ENCODE data around the gene HNRNPL.

The HNRNPL gene

DNA sequence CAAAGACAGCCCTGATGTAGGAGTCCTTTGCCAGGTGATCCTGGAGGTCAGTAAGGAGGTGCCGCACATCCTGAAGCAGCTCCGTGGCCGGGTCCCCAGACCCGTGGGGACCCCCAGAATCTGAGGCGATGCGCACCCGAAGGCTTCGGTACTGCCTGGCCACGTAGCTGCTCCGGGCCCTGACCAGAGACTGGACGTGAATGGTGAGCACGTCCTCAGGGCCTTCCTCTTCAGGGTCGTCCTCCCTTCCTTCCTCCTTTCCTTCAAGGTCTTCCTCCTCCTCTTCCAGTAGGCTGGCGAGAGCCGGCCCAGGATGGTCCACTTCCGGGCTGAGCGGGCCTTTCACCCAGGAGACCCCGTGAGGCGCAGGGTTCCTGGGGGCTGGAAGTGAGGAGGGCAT lies 20.8 kb upstream of the HNRNPL start:
- Histone ChIP-seq H3K9ac (ENCODE audit: low read depth, low read length) (no peak overlapping the region), H3K4me3 (ENCODE audit: low read depth in 1 of 2, low read length in 2 of 2) (no peak overlapping the region), H3K9me3 (ENCODE audit: insufficient read depth, low read length, severe bottlenecking) (no peaks in the 10 kb centered on the region), H3K79me2 (ENCODE audit: insufficient read depth, low read length) (no peaks in the 10 kb centered on the region), H2AFZ (ENCODE audit: low read depth, low read length) (0 out of 2 replicates have a peak overlapping the region, but pooled peaks have one; percentile 91), H3K4me2 (ENCODE audit: insufficient read depth, low read length) (peak overlapping the region; percentile 86; the same call in 1 of the 2 replicates), H3K27me3 (ENCODE audit: insufficient read depth, low read length, poor library complexity) (no peaks in the 10 kb centered on the region), H3K36me3 (ENCODE audit: insufficient read depth, low read length) (no peaks in the 10 kb centered on the region), H3K27ac (ENCODE audit: low read length) (no peak overlapping the region), H3K4me1 (ENCODE audit: insufficient read depth, low read length) (peaks cover 16% of the 10 kb centered on the region), H4K20me1 (ENCODE audit: insufficient read depth, low read length) (no peaks in the 10 kb centered on the region)
- DNase-seq (no peak), ATAC-seq (ENCODE audit: insufficient read depth, low read depth) (no peak)
- no peak for TF ChIP-seq EZH2 (IDR thresholded peaks at IDR 0.05; ENCODE audit: borderline replicate concordance, low read depth, low read length, severe bottlenecking)
- TF ChIP-seq, protein P1, sequence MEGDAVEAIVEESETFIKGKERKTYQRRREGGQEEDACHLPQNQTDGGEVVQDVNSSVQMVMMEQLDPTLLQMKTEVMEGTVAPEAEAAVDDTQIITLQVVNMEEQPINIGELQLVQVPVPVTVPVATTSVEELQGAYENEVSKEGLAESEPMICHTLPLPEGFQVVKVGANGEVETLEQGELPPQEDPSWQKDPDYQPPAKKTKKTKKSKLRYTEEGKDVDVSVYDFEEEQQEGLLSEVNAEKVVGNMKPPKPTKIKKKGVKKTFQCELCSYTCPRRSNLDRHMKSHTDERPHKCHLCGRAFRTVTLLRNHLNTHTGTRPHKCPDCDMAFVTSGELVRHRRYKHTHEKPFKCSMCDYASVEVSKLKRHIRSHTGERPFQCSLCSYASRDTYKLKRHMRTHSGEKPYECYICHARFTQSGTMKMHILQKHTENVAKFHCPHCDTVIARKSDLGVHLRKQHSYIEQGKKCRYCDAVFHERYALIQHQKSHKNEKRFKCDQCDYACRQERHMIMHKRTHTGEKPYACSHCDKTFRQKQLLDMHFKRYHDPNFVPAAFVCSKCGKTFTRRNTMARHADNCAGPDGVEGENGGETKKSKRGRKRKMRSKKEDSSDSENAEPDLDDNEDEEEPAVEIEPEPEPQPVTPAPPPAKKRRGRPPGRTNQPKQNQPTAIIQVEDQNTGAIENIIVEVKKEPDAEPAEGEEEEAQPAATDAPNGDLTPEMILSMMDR (IDR thresholded peaks at IDR 0.05; ENCODE audit: borderline replicate concordance, extremely low read depth, low read length, poor library complexity, severe bottlenecking), result no peak

DNA sequence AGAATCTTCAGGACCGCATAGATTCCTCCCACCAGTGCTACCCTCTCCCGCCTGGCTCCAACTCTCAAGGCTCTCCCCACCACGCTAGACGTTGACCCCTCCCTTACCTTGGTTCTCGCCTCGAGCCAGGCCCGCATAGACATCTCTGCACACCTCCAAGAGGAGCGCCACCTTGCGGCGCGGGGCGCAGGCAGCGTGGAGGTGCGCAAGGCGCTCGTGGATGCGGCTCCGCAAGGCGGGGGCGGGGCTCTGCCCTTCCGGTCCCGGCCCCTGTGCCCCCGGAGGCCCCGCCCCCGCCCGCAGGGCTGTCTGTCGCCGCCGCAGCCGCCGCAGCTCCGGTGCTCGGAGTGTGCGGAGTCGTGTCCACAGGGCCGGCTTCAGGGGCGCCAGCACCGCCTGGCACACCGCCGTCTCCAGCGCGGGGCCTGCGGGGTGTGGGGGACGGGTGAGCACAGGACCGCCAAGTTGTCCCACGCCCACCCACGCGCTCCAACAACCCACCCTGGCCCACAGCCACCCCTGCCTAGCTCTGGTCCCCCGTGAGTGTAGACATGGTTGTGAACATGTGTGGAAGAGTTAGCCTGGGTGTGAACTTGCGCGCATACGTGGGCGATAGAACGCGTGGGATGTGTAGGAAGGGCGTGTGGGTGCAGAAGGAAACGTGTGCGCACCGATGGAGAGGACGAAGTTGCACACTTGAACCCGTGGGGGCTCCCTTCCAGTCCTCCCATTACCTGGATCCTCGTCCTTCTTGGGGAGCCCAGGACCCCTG lies 20.2 kb upstream of the HNRNPL start:
- peak overlapping the region; percentile 91 for H2AFZ ChIP-seq (ENCODE audit: low read depth, low read length)
- no peak overlapping the region for H3K27ac ChIP-seq (ENCODE audit: low read length)
- H3K79me2 ChIP-seq (ENCODE audit: insufficient read depth, low read length), result no peaks in the 10 kb centered on the region
- H3K36me3 ChIP-seq (ENCODE audit: insufficient read depth, low read length), result no peaks in the 10 kb centered on the region
- peak; percentile 92 for ATAC-seq (ENCODE audit: insufficient read depth, low read depth)
- peak; percentile 82 for DNase-seq
- peaks cover 16% of the 10 kb centered on the region for H3K4me1 ChIP-seq (ENCODE audit: insufficient read depth, low read length)
- H3K27me3 ChIP-seq (ENCODE audit: insufficient read depth, low read length, poor library complexity), result no peaks in the 10 kb centered on the region
- peak overlapping the region; percentile 36; the same call in 1 of the 2 replicates for H3K9ac ChIP-seq (ENCODE audit: low read depth, low read length)
- H3K9me3 ChIP-seq (ENCODE audit: insufficient read depth, low read length, severe bottlenecking), result no peaks in the 10 kb centered on the region
- peak overlapping the region; percentile 86 for H3K4me2 ChIP-seq (ENCODE audit: insufficient read depth, low read length)
- peak overlapping the region in 1 of 2 experiments; percentile 57; a peak in 2 of 4 replicates for H3K4me3 ChIP-seq (ENCODE audit: low read depth in 1 of 2, low read length in 2 of 2)
- TF ChIP-seq, protein P1 (IDR thresholded peaks at IDR 0.05; ENCODE audit: borderline replicate concordance, extremely low read depth, low read length, poor library complexity, severe bottlenecking), result peak; percentile 83
- TF ChIP-seq EZH2 (IDR thresholded peaks at IDR 0.05; ENCODE audit: borderline replicate concordance, low read depth, low read length, severe bottlenecking), result no peak
- no peaks in the 10 kb centered on the region for H4K20me1 ChIP-seq (ENCODE audit: insufficient read depth, low read length)

- no peaks in the 10 kb centered on the region for H4K20me1 ChIP-seq (ENCODE audit: insufficient read depth, low read length)
- H3K4me2 ChIP-seq (ENCODE audit: insufficient read depth, low read length), result peak overlapping the region; percentile 86
- H3K4me1 ChIP-seq (ENCODE audit: insufficient read depth, low read length), result peaks cover 16% of the 10 kb centered on the region
- H3K4me3 ChIP-seq (ENCODE audit: low read depth in 1 of 2, low read length in 2 of 2), result peak overlapping the region in 1 of 2 experiments; percentile 57; a peak in 2 of 4 replicates
- no peaks in the 10 kb centered on the region for H3K79me2 ChIP-seq (ENCODE audit: insufficient read depth, low read length)
- H3K27ac ChIP-seq (ENCODE audit: low read length), result no peak overlapping the region
- H3K36me3 ChIP-seq (ENCODE audit: insufficient read depth, low read length), result no peaks in the 10 kb centered on the region
- TF ChIP-seq EZH2 (IDR thresholded peaks at IDR 0.05; ENCODE audit: borderline replicate concordance, low read depth, low read length, severe bottlenecking), result no peak
- TF ChIP-seq, protein P1 (IDR thresholded peaks at IDR 0.05; ENCODE audit: borderline replicate concordance, extremely low read depth, low read length, poor library complexity, severe bottlenecking), result no peak
- ATAC-seq (ENCODE audit: insufficient read depth, low read depth) (no peak), DNase-seq (no peak)
- no peaks in the 10 kb centered on the region for H3K27me3 ChIP-seq (ENCODE audit: insufficient read depth, low read length, poor library complexity)
- H3K9ac ChIP-seq (ENCODE audit: low read depth, low read length), result peak overlapping the region; percentile 36; the same call in 1 of the 2 replicates
- H2AFZ ChIP-seq (ENCODE audit: low read depth, low read length), result peak overlapping the region; percentile 91
- no peaks in the 10 kb centered on the region for H3K9me3 ChIP-seq (ENCODE audit: insufficient read depth, low read length, severe bottlenecking)
Measured at GRCh38 chr19:38869160-38869835, 19.5 kb upstream of the HNRNPL start.

Measured in DND-41 (cell line).